Measurements from ENCODE around the gene C13orf46. TPM values are rescaled to one million over a fixed set of nuclear protein-coding genes. Genes with fewer than 3 reads are reported as not detected.

Gene C13orf46
- total and polyA plus RNA-seq, 8 donors: 0.58 to 32.6 (median 8.7) TPM; not detected in 1

GRCh38 chr13:113967729-113968462 lies 6.0 kb downstream of the C13orf46 start:
- intact Hi-C loops (cut with DNase I; ENCODE audit: low total_unique reads): no loop called here
- TF ChIP-seq POLR2A (IDR thresholded peaks at IDR 0.05) (no peak), EP300 (IDR thresholded peaks at IDR 0.05) (no peak), POLR2AphosphoS5 (IDR thresholded peaks at IDR 0.05) (no peak)
- TF ChIP-seq, protein P1, sequence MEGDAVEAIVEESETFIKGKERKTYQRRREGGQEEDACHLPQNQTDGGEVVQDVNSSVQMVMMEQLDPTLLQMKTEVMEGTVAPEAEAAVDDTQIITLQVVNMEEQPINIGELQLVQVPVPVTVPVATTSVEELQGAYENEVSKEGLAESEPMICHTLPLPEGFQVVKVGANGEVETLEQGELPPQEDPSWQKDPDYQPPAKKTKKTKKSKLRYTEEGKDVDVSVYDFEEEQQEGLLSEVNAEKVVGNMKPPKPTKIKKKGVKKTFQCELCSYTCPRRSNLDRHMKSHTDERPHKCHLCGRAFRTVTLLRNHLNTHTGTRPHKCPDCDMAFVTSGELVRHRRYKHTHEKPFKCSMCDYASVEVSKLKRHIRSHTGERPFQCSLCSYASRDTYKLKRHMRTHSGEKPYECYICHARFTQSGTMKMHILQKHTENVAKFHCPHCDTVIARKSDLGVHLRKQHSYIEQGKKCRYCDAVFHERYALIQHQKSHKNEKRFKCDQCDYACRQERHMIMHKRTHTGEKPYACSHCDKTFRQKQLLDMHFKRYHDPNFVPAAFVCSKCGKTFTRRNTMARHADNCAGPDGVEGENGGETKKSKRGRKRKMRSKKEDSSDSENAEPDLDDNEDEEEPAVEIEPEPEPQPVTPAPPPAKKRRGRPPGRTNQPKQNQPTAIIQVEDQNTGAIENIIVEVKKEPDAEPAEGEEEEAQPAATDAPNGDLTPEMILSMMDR (IDR thresholded peaks at IDR 0.05): no peak
- Histone ChIP-seq H3K36me3 (peaks cover 0 to 24% (median 16%) of the 10 kb centered on the region in 4 donors), H3K4me3 (no peak overlapping the region), H3K9me3 (no peaks in the 10 kb centered on the region), H3K4me1 (peaks cover 13 to 41% (median 30%) of the 10 kb centered on the region in 4 donors), H3K27ac (peak overlapping the region in 4 of 5 donors; percentile 16 to 94 (median 89)), H3K27me3 (no peaks in the 10 kb centered on the region)
- 85 to 92% (median 87%) methylated on average over 11 to 20 of the region's 20 CpGs for WGBS, 5 donors
- no peak for DNase-seq

DNA sequence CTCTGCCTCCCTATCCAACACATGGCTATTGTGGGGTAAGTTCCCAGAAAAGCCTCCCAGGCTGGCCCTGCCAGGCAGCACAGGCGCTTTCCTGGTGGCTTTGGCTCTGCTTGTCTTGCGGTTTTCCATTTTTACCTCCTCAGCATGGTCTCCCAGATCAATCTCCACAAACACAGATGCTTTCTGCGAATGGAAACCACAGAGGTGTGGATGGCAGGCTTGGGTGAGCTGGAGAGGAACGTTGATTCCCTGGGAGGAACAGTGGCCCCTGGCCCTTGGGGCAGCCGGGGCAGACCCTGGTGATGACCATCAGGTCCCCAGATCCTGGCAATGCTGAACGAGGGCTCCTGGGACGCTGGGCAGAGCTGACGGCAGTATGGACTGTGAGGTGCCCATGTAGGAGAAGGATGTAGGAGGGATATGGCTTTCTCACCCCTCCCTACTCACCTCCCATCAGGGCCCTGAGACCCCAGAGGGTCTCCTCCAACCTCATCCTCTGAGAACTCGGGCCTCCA lies 6.6 kb downstream of the C13orf46 start:
- 90 to 96% (median 94%) methylated on average over 9 of the region's 9 CpGs for WGBS, 5 donors
- Histone ChIP-seq H3K36me3 (peaks cover 0 to 24% (median 16%) of the 10 kb centered on the region in 4 donors), H3K27me3 (no peaks in the 10 kb centered on the region), H3K4me1 (peaks cover 13 to 34% (median 25%) of the 10 kb centered on the region in 4 donors), H3K4me3 (no peak overlapping the region), H3K27ac (peak overlapping the region in 2 of 5 donors; percentile 16 to 94), H3K9me3 (no peaks in the 10 kb centered on the region)
- no peak for DNase-seq
- no peak for TF ChIP-seq POLR2A (IDR thresholded peaks at IDR 0.05)
- TF ChIP-seq, protein P1 (IDR thresholded peaks at IDR 0.05): no peak
- TF ChIP-seq POLR2AphosphoS5 (IDR thresholded peaks at IDR 0.05): no peak
- TF ChIP-seq EP300 (IDR thresholded peaks at IDR 0.05): no peak
- intact Hi-C loops (cut with DNase I; ENCODE audit: low total_unique reads): no loop called here

- intact Hi-C loops (cut with DNase I; ENCODE audit: low total_unique reads): no loop called here
- TF ChIP-seq, protein P1 (IDR thresholded peaks at IDR 0.05): no peak
- TF ChIP-seq POLR2A (IDR thresholded peaks at IDR 0.05): no peak
- no peak for TF ChIP-seq EP300 (IDR thresholded peaks at IDR 0.05)
- no peak for TF ChIP-seq POLR2AphosphoS5 (IDR thresholded peaks at IDR 0.05)
- Histone ChIP-seq H3K27ac (no peak overlapping the region), H3K27me3 (no peaks in the 10 kb centered on the region), H3K36me3 (peaks cover 0 to 24% (median 16%) of the 10 kb centered on the region in 4 donors), H3K9me3 (no peaks in the 10 kb centered on the region), H3K4me1 (peaks cover 7 to 24% (median 14%) of the 10 kb centered on the region in 4 donors), H3K4me3 (no peak overlapping the region)
- no peak for DNase-seq
- 96 to 98% (median 96%) methylated on average over 5 of the region's 5 CpGs for WGBS, 5 donors
Observed at GRCh38 chr13:113965968-113966884, 7.7 kb downstream of the C13orf46 start.

- Histone ChIP-seq H3K4me1 (peaks cover 3 to 18% (median 10%) of the 10 kb centered on the region in 4 donors), H3K9me3 (no peaks in the 10 kb centered on the region), H3K27me3 (no peaks in the 10 kb centered on the region), H3K4me3 (no peak overlapping the region), H3K27ac (no peak overlapping the region), H3K36me3 (peaks cover 0 to 24% (median 16%) of the 10 kb centered on the region in 4 donors)
- TF ChIP-seq POLR2A (IDR thresholded peaks at IDR 0.05): no peak
- no peak for TF ChIP-seq POLR2AphosphoS5 (IDR thresholded peaks at IDR 0.05)
- TF ChIP-seq, protein P1 (IDR thresholded peaks at IDR 0.05): no peak
- 95 to 98% (median 96%) methylated on average over 2 of the region's 2 CpGs for WGBS, 5 donors
- intact Hi-C loops (cut with DNase I; ENCODE audit: low total_unique reads): no loop called here
- no peak for DNase-seq
Observed at GRCh38 chr13:113965383-113965874, 8.4 kb downstream of the C13orf46 start.
